Measurements from ENCODE around the gene ACTN3.

- TF ChIP-seq CTCF (IDR thresholded peaks at IDR 0.05), result no peak
- TF ChIP-seq POLR2A (IDR thresholded peaks at IDR 0.05), result no peak
Observed at GRCh38 chr11:66539870-66540213, 6.9 kb upstream of the ACTN3 start.
